ENCODE measurements around the gene FMOD. TPM values are rescaled to one million over a fixed set of nuclear protein-coding genes. Genes with fewer than 3 reads are reported as not detected.

Gene FMOD
- total RNA-seq, 2 experiments from 2014 or later, result not detected

GRCh38 chr1:203304391-203304918, 46.5 kb downstream of the FMOD start:
- H2AFZ ChIP-seq (ENCODE audit: low read length), result no peak overlapping the region
- ChIA-PET POLR2A (interaction anchor here (0.6 to 9.7 kb wide), 8 partner anchors 14 to 1983 kb away, joined by 3 to 309 read pairs (median 6); no protein-coding TSS in a partner anchor), CTCF (ENCODE audit: unreplicated experiment) (interaction anchor here (0.6 kb wide), 1 partner anchor 13 kb away, joined by 6 read pairs; no protein-coding TSS in a partner anchor)
- no peaks in the 10 kb centered on the region for H3K9me3 ChIP-seq (ENCODE audit: low read length)
- H3K4me2 ChIP-seq (ENCODE audit: low read length), result peak overlapping the region; percentile 96
- H3K4me3 ChIP-seq (ENCODE audit: low read depth, low read length, poor library complexity, severe bottlenecking), result peak overlapping the region; percentile 96
- TF ChIP-seq EZH2phosphoT487 (IDR thresholded peaks at IDR 0.05; ENCODE audit: borderline replicate concordance, low read depth, low read length), result no peak
- no peak for TF ChIP-seq CTCF (conservative IDR thresholded peaks at IDR 0.05; ENCODE audit: low read length)
- H3K4me1 ChIP-seq (ENCODE audit: insufficient read depth, low read length, poor library complexity, severe bottlenecking), result peaks cover 66% of the 10 kb centered on the region
- no peaks in the 10 kb centered on the region for H3K9me2 ChIP-seq (ENCODE audit: insufficient read depth, low read length)
- intact Hi-C loops (cut with micrococcal nuclease; ENCODE audit: unreplicated experiment), result no loop called here
- peak overlapping the region; percentile 98 for H3K27ac ChIP-seq (ENCODE audit: low read depth, low read length, poor library complexity, severe bottlenecking)
- peaks cover 41% of the 10 kb centered on the region for H3K36me3 ChIP-seq (ENCODE audit: insufficient read depth, low read length)
- no TSS peak for BruUV-seq (replicated peaks)
- DNase-seq (ENCODE audit: low spot score), result no peak
- H4K20me1 ChIP-seq (ENCODE audit: insufficient read depth, low read length), result peaks cover 30% of the 10 kb centered on the region
- peaks cover 70% of the 10 kb centered on the region for H3K79me2 ChIP-seq (ENCODE audit: insufficient read depth, low read depth, low read length)

- H3K4me2 ChIP-seq (ENCODE audit: low read length), result peak overlapping the region; percentile 96
- H4K20me1 ChIP-seq (ENCODE audit: insufficient read depth, low read length), result peaks cover 15% of the 10 kb centered on the region
- POLR2A ChIA-PET, result no interaction called here
- intact Hi-C loops (cut with micrococcal nuclease; ENCODE audit: unreplicated experiment), result no loop called here
- H3K79me2 ChIP-seq (ENCODE audit: insufficient read depth, low read depth, low read length), result peaks cover 54% of the 10 kb centered on the region
- TF ChIP-seq EZH2phosphoT487 (IDR thresholded peaks at IDR 0.05; ENCODE audit: borderline replicate concordance, low read depth, low read length) (no peak), CTCF (conservative IDR thresholded peaks at IDR 0.05; ENCODE audit: low read length) (no peak)
- BruUV-seq (replicated peaks), result no TSS peak
- no peak overlapping the region for H2AFZ ChIP-seq (ENCODE audit: low read length)
- H3K36me3 ChIP-seq (ENCODE audit: insufficient read depth, low read length), result peaks cover 25% of the 10 kb centered on the region
- CTCF ChIA-PET (ENCODE audit: unreplicated experiment), result no interaction called here
- H3K4me1 ChIP-seq (ENCODE audit: insufficient read depth, low read length, poor library complexity, severe bottlenecking), result peaks cover 66% of the 10 kb centered on the region
- no peaks in the 10 kb centered on the region for H3K9me2 ChIP-seq (ENCODE audit: insufficient read depth, low read length)
- no peaks in the 10 kb centered on the region for H3K9me3 ChIP-seq (ENCODE audit: low read length)
- H3K4me3 ChIP-seq (ENCODE audit: low read depth, low read length, poor library complexity, severe bottlenecking), result peak overlapping the region; percentile 96
- no peak for DNase-seq (ENCODE audit: low spot score)
- peak overlapping the region; percentile 98 for H3K27ac ChIP-seq (ENCODE audit: low read depth, low read length, poor library complexity, severe bottlenecking)
Measured at GRCh38 chr1:203302894-203303293, 48.0 kb downstream of the FMOD start.

- Histone ChIP-seq H3K79me2 (ENCODE audit: insufficient read depth, low read depth, low read length) (peaks cover 54% of the 10 kb centered on the region), H3K9me2 (ENCODE audit: insufficient read depth, low read length) (no peaks in the 10 kb centered on the region), H4K20me1 (ENCODE audit: insufficient read depth, low read length) (peaks cover 11% of the 10 kb centered on the region), H3K4me2 (ENCODE audit: low read length) (peak overlapping the region; percentile 96), H3K9me3 (ENCODE audit: low read length) (no peaks in the 10 kb centered on the region), H3K27ac (ENCODE audit: low read depth, low read length, poor library complexity, severe bottlenecking) (peak overlapping the region; percentile 98), H3K4me3 (ENCODE audit: low read depth, low read length, poor library complexity, severe bottlenecking) (peak overlapping the region; percentile 96), H3K36me3 (ENCODE audit: insufficient read depth, low read length) (peaks cover 21% of the 10 kb centered on the region), H3K4me1 (ENCODE audit: insufficient read depth, low read length, poor library complexity, severe bottlenecking) (peaks cover 68% of the 10 kb centered on the region), H2AFZ (ENCODE audit: low read length) (no peak overlapping the region)
- ChIA-PET CTCF (ENCODE audit: unreplicated experiment) (no interaction called here), POLR2A (interaction anchor here (0.7 kb wide), 1 partner anchor 9 kb away, joined by 3 read pairs; no protein-coding TSS in a partner anchor)
- no TSS peak for BruUV-seq (replicated peaks)
- intact Hi-C loops (cut with micrococcal nuclease; ENCODE audit: unreplicated experiment), result no loop called here
- DNase-seq (ENCODE audit: low spot score), result no peak
- no peak for TF ChIP-seq CTCF (conservative IDR thresholded peaks at IDR 0.05; ENCODE audit: low read length)
- no peak for TF ChIP-seq EZH2phosphoT487 (IDR thresholded peaks at IDR 0.05; ENCODE audit: borderline replicate concordance, low read depth, low read length)
Measured at GRCh38 chr1:203302456-203302855, 48.5 kb downstream of the FMOD start.

Measured in OCI-LY7 (cell line).